ENCODE data around the gene RNASE13. TPM values are rescaled to one million over a fixed set of nuclear protein-coding genes. Genes with fewer than 3 reads are reported as not detected.

Gene RNASE13
- total RNA-seq, 1 experiment from 2014 or later: not detected

- DNase-seq (ENCODE audit: low read depth, low spot score) (peak; percentile 88), ATAC-seq (peak; percentile 98)
- CTCF ChIA-PET: no interaction called here
- peak within 1 kb of the TSS; percentile 93 for H3K27ac ChIP-seq (ENCODE audit: low read length)
- TSS peak; percentile 75 for BruUV-seq (replicated peaks)
- TF ChIP-seq REST (IDR thresholded peaks at IDR 0.05; ENCODE audit: insufficient read depth in 1 of 2, low read depth in 2 of 2, low read length in 1 of 2) (no peak), CTCF (IDR thresholded peaks at IDR 0.05) (peak; percentile 36; the same call in 1 of the 2 replicates), TCF7L2 (IDR thresholded peaks at IDR 0.05; ENCODE audit: low read depth, low read length) (no peak), POLR2AphosphoS5 (IDR thresholded peaks at IDR 0.05; ENCODE audit: low read depth, low read length) (peak; percentile 70), SIN3A (IDR thresholded peaks at IDR 0.05; ENCODE audit: borderline replicate concordance, insufficient read depth, low read depth, low read length) (0 out of 2 replicates have a peak, but pooled peaks have one; percentile 64)
- intact Hi-C loops (cut with micrococcal nuclease; ENCODE audit: unreplicated experiment) (no loop called here), in situ Hi-C loops (cut with HindIII; ENCODE audit: low pct_unique_long_range_greater_than_20kb, low sequenced_read_pairs) (no loop called here)
- peaks cover 10% of the 10 kb centered on the region for H3K4me1 ChIP-seq (ENCODE audit: control insufficient read depth, insufficient read depth, low read length)
- POLR2A ChIA-PET: no interaction called here
- peak within 1 kb of the TSS; percentile 94 to 97 for H3K4me3 ChIP-seq (ENCODE audit: low read depth in 2 of 2, low read length in 2 of 2)
- H3K9me3 ChIP-seq (ENCODE audit: control insufficient read depth, insufficient read depth, low read depth, low read length): no peaks in the 10 kb centered on the region
- H3K27me3 ChIP-seq (ENCODE audit: control insufficient read depth, insufficient read depth, low read length): no peaks in the 10 kb centered on the region
- peaks cover 11% of the 10 kb centered on the region for H3K36me3 ChIP-seq (ENCODE audit: control insufficient read depth, insufficient read depth, low read length)
Measured at GRCh38 chr14:20989787-20990600, 44.6 kb downstream of the RNASE13 start, which contains the start of gene METTL17. Gene METTL17 (plus strand): TSS chr14:20989980. CDS start chr14:20990003, 23 bp downstream.

GRCh38 chr14:20989471-20989786 is 45.2 kb downstream of the RNASE13 start:
- DNase-seq (ENCODE audit: low read depth, low spot score) (no peak), ATAC-seq (no peak)
- in situ Hi-C loops (cut with HindIII; ENCODE audit: low pct_unique_long_range_greater_than_20kb, low sequenced_read_pairs) (no loop called here), intact Hi-C loops (cut with micrococcal nuclease; ENCODE audit: unreplicated experiment) (no loop called here)
- Histone ChIP-seq H3K4me1 (ENCODE audit: control insufficient read depth, insufficient read depth, low read length) (peaks cover 10% of the 10 kb centered on the region), H3K36me3 (ENCODE audit: control insufficient read depth, insufficient read depth, low read length) (peaks cover 11% of the 10 kb centered on the region), H3K27me3 (ENCODE audit: control insufficient read depth, insufficient read depth, low read length) (no peaks in the 10 kb centered on the region), H3K9me3 (ENCODE audit: control insufficient read depth, insufficient read depth, low read depth, low read length) (no peaks in the 10 kb centered on the region), H3K4me3 (ENCODE audit: low read depth in 2 of 2, low read length in 2 of 2) (peak overlapping the region; percentile 40 to 97), H3K27ac (ENCODE audit: low read length) (peak overlapping the region; percentile 93)
- BruUV-seq (replicated peaks): no TSS peak
- no peak for TF ChIP-seq SIN3A (IDR thresholded peaks at IDR 0.05; ENCODE audit: borderline replicate concordance, insufficient read depth, low read depth, low read length)
- TF ChIP-seq POLR2AphosphoS5 (IDR thresholded peaks at IDR 0.05; ENCODE audit: low read depth, low read length): peak; percentile 63; the same call in 1 of the 2 replicates
- CTCF ChIA-PET: no interaction called here
- POLR2A ChIA-PET: no interaction called here

Measured in Panc1 (cell line).